HepG2 (cell line): ENCODE measurements around the gene ATG13.

Experiments
- HOXA7 ChIP-seq: sonication (generic); formaldehyde crosslinking; IDR thresholded peaks from 2 replicates; pipeline ENCODE4 v1.8.1; 2022; ENCODE audit warnings: mild to moderate bottlenecking, missing genetic modification reagents, moderate library complexity
- RAD21 ChIP-seq: fragments of 450-650 bp; formaldehyde crosslinking; IDR thresholded peaks from 2 replicates; pipeline ENCODE4 v1.5.0; 2020; ENCODE audit warnings: mild to moderate bottlenecking
- YY1 ChIP-seq: IDR thresholded peaks from 2 replicates; pipeline ENCODE4 v1.6.1; 2011; ENCODE audit warnings: low read length, low read depth, moderate library complexity, mild to moderate bottlenecking; ENCODE audit not compliant: insufficient read depth, insufficient replicate concordance
- ZNF589 ChIP-seq: sonication (generic); formaldehyde crosslinking; conservative IDR thresholded peaks from 2 replicates; pipeline ENCODE4 v1.8.0; 2022; ENCODE audit warnings: mild to moderate bottlenecking, moderate library complexity, missing genetic modification reagents
- ZNF660 ChIP-seq: sonication (generic); formaldehyde crosslinking; IDR thresholded peaks from 2 replicates; pipeline ENCODE4 v1.5.1; 2020; ENCODE audit warnings: mild to moderate bottlenecking, low read depth, missing genetic modification reagents, borderline replicate concordance

- TF ChIP-seq ZNF589, result no peak
- TF ChIP-seq ZNF660 (CRISPR knock-in tag), result no peak
- no peak for TF ChIP-seq RAD21 (CRISPR knock-in tag)
- no peak for TF ChIP-seq YY1
- no peak for TF ChIP-seq HOXA7
Measured at GRCh38 chr11:46625406-46625805, 8.1 kb downstream of the ATG13 start.
